Measurements from ENCODE around the gene CDON. TPM values are rescaled to one million over a fixed set of nuclear protein-coding genes. Genes with fewer than 3 reads are reported as not detected.
"Not testable (repeated sequence)": the region's sequence is repeated elsewhere in the genome, so short reads cannot be mapped to it uniquely, and the experiment has no call there.

CDON gene
- total RNA-seq, 2 donors from 2014 or later, result 5.6 to 7.3 TPM

DNA sequence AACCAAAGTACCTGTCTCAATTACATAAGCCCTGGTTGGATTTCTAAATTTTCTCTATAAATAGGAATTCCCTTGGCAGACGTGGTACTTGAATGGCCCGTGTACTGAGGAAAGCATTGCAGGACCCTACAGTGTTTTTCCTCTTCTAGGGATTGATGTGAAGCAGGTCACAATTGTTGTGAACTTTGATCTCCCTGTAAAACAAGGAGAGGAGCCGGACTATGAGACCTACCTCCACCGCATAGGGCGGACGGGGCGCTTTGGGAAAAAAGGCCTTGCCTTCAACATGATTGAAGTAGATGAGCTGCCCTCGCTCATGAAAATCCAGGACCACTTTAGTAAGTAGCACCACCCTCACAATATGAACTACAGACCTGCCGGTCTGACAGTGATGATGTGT, 141.6 kb downstream of the CDON start:
- 72 to 79% methylated on average over 9 of the region's 9 CpGs for WGBS, 2 donors
- H3K27me3 ChIP-seq, result peaks cover 0 to 8% of the 10 kb centered on the region in 2 donors
- H3K9me3 ChIP-seq, result no peaks in the 10 kb centered on the region
- DNase-seq (no peak), ATAC-seq (no peak)
- H3K27ac ChIP-seq, result no peak overlapping the region
- peaks cover 10% of the 10 kb centered on the region for H3K4me1 ChIP-seq
- TF ChIP-seq CTCF (IDR thresholded peaks at IDR 0.05), result no peak
- no peak for TF ChIP-seq POLR2A (IDR thresholded peaks at IDR 0.05)
- H3K36me3 ChIP-seq (replicated peaks in 1 of 2; ENCODE audit: insufficient read depth in 1 of 2, low read depth in 2 of 2), result no peaks in the 10 kb centered on the region
- intact Hi-C loops (cut with DNase I), result loop anchor here (5.0 to 10.0 kb wide), 2 partner anchors 124 to 271 kb away; no protein-coding TSS in a partner anchor
- H3K4me3 ChIP-seq, result no peak overlapping the region

DNA sequence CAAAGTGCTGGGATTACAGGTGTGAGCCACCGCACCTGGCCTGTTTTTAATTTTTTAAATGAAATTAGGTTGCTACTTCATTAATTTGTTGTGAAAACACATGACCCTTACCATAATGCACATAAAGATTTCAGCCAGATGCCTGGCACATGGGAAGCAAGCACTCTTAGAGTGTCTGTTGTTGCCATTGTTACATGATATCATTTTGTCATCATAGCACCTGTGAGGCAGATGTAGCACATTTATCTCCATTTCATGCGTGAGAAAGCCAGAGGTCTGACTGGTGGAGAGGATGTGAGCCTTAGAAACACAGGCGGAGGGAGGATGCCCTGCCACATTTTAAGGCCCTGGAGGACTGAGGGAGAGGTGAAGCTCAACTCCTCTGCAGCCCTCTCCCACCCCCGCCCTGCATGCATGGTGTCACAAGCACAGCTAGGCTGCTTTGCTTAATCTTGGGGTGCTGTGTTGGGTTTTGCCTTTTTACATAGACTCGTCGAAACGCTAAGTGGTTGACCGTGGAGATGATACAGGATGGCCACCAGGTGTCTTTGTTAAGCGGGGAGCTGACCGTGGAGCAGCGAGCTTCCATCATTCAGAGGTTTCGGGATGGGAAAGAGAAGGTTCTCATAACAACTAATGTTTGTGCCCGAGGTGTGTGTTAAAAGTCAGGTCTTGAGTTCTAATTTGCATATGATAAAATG, 144.4 kb downstream of the CDON start:
- no peak for DNase-seq

GRCh38 chr11:125916683-125917347, 145.9 kb downstream of the CDON start:
- intact Hi-C loops (cut with DNase I), result no loop called here
- no peak overlapping the region for H3K27ac ChIP-seq
- H3K27me3 ChIP-seq, result peaks cover 0 to 8% of the 10 kb centered on the region in 2 donors
- no peaks in the 10 kb centered on the region for H3K9me3 ChIP-seq
- H3K4me1 ChIP-seq, result no peaks in the 10 kb centered on the region
- DNase-seq (no peak), ATAC-seq (no peak)
- no peaks in the 10 kb centered on the region for H3K36me3 ChIP-seq (replicated peaks in 1 of 2; ENCODE audit: insufficient read depth in 1 of 2, low read depth in 2 of 2)
- TF ChIP-seq POLR2A (IDR thresholded peaks at IDR 0.05), result no peak
- TF ChIP-seq CTCF (IDR thresholded peaks at IDR 0.05), result no peak
- no peak overlapping the region for H3K4me3 ChIP-seq
- 70 to 72% methylated on average over 12 of the region's 12 CpGs for WGBS, 2 donors

More for the DNA sequence above, 144.4 kb downstream of the CDON start:
- no peak for ATAC-seq
- H3K4me3 ChIP-seq, result no peak overlapping the region
- no peaks in the 10 kb centered on the region for H3K9me3 ChIP-seq
- no peaks in the 10 kb centered on the region for H3K36me3 ChIP-seq (replicated peaks in 1 of 2; ENCODE audit: insufficient read depth in 1 of 2, low read depth in 2 of 2)
- intact Hi-C loops (cut with DNase I), result no loop called here
- no peak for TF ChIP-seq POLR2A (IDR thresholded peaks at IDR 0.05)
- TF ChIP-seq CTCF (IDR thresholded peaks at IDR 0.05), result no peak
- H3K27ac ChIP-seq, result no peak overlapping the region
- H3K27me3 ChIP-seq, result peaks cover 0 to 8% of the 10 kb centered on the region in 2 donors
- no peaks in the 10 kb centered on the region for H3K4me1 ChIP-seq
- 74 to 76% methylated on average over 13 of the region's 13 CpGs for WGBS, 2 donors

DNA sequence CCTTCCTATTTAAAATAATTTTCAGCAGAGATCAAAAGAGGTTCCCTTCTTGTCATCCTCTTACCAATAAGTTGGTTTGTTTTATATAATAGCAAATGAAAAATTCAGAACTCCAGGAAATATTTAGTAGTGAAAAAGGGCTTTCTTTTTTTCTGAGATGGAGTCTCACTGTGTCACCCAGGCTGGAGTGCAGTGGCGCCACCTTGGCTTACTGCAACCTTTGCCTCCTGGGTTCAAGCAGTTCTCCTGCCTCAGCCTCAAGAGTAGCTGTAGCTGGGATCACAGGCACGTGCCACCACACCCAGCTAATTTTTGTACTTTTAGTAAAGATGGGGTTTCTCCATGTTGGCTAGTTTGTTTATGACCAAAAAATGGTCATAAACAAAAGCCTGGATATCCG, 148.1 kb downstream of the CDON start:
- H3K27ac ChIP-seq; H3K4me3 ChIP-seq; ATAC-seq; H3K27me3 ChIP-seq; DNase-seq; intact Hi-C loops (cut with DNase I); H3K4me1 ChIP-seq; H3K36me3 ChIP-seq (replicated peaks in 1 of 2; ENCODE audit: insufficient read depth in 1 of 2, low read depth in 2 of 2); H3K9me3 ChIP-seq: not testable (repeated sequence)
- 61 to 79% methylated on average over 3 of the region's 3 CpGs for WGBS, 2 donors

GRCh38 chr11:125910226-125910849, 152.3 kb downstream of the CDON start:
- TF ChIP-seq POLR2A (IDR thresholded peaks at IDR 0.05), result no peak
- TF ChIP-seq CTCF (IDR thresholded peaks at IDR 0.05), result no peak
- H3K4me3 ChIP-seq, result no peak overlapping the region
- H3K9me3 ChIP-seq, result no peaks in the 10 kb centered on the region
- no peaks in the 10 kb centered on the region for H3K36me3 ChIP-seq (replicated peaks in 1 of 2; ENCODE audit: insufficient read depth in 1 of 2, low read depth in 2 of 2)
- no peaks in the 10 kb centered on the region for H3K27me3 ChIP-seq
- H3K27ac ChIP-seq, result no peak overlapping the region
- no peak for ATAC-seq
- DNase-seq, result no peak
- intact Hi-C loops (cut with DNase I), result no loop called here
- WGBS, 2 donors, result 58 to 64% methylated on average over 8 of the region's 8 CpGs
- no peaks in the 10 kb centered on the region for H3K4me1 ChIP-seq

All from body of pancreas (tissue), 4 donors.